Measurements from ENCODE around the gene CABLES2. TPM values are rescaled to one million over a fixed set of nuclear protein-coding genes. Genes with fewer than 3 reads are reported as not detected.
A peak's percentile ranks its signal among the peaks of the same experiment; 100 is the strongest.

The CABLES2 gene
- total and polyA plus RNA-seq, 10 of the 15 experiments (the other 5 are each of a cell fraction or from before 2014, with no cell fraction given) = 2.2 to 14.9 (median 5.3) TPM

DNA sequence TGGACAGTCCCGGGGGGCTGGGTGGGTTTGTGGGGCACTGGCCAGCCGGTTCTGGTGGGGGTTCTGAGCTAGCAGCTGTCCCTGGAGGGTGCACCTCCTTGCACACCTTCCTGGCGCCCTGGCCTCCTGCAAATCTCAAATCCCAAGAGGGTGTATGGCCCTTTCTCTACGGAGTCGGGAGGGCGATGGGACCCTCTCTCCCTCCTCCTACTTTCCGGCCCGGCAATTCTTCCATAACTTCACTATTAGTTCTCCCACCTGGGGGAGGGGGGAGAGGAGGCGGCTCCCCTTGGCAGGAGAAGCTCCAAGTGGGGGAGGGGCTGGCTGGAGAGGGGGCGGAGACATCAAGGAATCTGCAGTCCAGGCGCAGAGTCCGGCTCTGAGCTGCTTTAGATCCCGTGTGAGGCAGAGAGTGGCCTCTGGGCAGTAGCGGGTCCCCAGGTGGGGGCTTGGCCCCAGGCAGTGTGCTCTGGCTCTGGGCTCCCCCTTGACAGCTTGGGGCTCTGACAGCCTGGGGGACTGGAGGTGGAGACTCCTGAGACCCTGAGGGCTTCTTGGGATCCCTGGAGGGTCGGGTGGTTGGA is 38.6 kb downstream of the CABLES2 start:
- Histone ChIP-seq H3K27ac (ENCODE audit: control insufficient read depth, insufficient read depth) (no peak overlapping the region), H3K4me3 (no peak overlapping the region), H2AFZ (ENCODE audit: control insufficient read depth, low read depth, low read length) (no peak overlapping the region), H3K27me3 (replicated peaks in 1 of 2; ENCODE audit: control insufficient read depth in 2 of 2, insufficient read depth in 2 of 2, low read length in 1 of 2) (peaks cover 4 to 15% of the 10 kb centered on the region in 2 experiments), H3K36me3 (ENCODE audit: control insufficient read depth in 2 of 2, insufficient read depth in 2 of 2, low read length in 1 of 2) (no peaks in the 10 kb centered on the region), H3K4me1 (ENCODE audit: control insufficient read depth, insufficient read depth, low read length) (peaks cover 5% of the 10 kb centered on the region), H3K79me2 (ENCODE audit: control insufficient read depth, insufficient read depth, low read length) (no peaks in the 10 kb centered on the region), H3K9ac (ENCODE audit: control insufficient read depth, insufficient read depth, low read length) (no peak overlapping the region), H3K9me3 (replicated peaks; ENCODE audit: control insufficient read depth, insufficient read depth, low read length) (no peaks in the 10 kb centered on the region), H4K20me1 (ENCODE audit: control insufficient read depth, insufficient read depth) (no peaks in the 10 kb centered on the region), H3K4me2 (ENCODE audit: control insufficient read depth, insufficient read depth) (no peak overlapping the region)
- RAD21 ChIA-PET (ENCODE audit: unreplicated experiment) = no interaction called here
- POLR2A ChIA-PET = no interaction called here
- TF ChIP-seq, protein P1, sequence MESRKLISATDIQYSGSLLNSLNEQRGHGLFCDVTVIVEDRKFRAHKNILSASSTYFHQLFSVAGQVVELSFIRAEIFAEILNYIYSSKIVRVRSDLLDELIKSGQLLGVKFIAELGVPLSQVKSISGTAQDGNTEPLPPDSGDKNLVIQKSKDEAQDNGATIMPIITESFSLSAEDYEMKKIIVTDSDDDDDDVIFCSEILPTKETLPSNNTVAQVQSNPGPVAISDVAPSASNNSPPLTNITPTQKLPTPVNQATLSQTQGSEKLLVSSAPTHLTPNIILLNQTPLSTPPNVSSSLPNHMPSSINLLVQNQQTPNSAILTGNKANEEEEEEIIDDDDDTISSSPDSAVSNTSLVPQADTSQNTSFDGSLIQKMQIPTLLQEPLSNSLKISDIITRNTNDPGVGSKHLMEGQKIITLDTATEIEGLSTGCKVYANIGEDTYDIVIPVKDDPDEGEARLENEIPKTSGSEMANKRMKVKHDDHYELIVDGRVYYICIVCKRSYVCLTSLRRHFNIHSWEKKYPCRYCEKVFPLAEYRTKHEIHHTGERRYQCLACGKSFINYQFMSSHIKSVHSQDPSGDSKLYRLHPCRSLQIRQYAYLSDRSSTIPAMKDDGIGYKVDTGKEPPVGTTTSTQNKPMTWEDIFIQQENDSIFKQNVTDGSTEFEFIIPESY (IDR thresholded peaks at IDR 0.05) = no peak
- TF ChIP-seq SUZ12 (IDR thresholded peaks at IDR 0.05; ENCODE audit: unreplicated experiment) = peak; percentile 24
- WGBS (ENCODE audit: insufficient coverage, insufficient replicate concordance, low lambda C conversion rate, missing lambda C conversion rate) = 0% methylated on average over 11 of the region's 15 CpGs
- no peak for ATAC-seq
- no peak for FAIRE-seq
- SMC1A ChIA-PET (ENCODE audit: uncharacterized antibody, unreplicated experiment) = no interaction called here
- no TSS peak for BruUV-seq (replicated peaks)
- CTCF ChIA-PET = interaction anchor here (1.1 to 1.3 kb wide), 2 partner anchors 14 to 66 kb away, joined by 3 to 5 read pairs; no protein-coding TSS in a partner anchor
- no peak for DNase-seq (ENCODE audit: low read depth, low spot score)
- intact Hi-C loops (cut with micrococcal nuclease; ENCODE audit: unreplicated experiment) = no loop called here
- in situ Hi-C loops (cut with MboI) = no loop called here

DNA sequence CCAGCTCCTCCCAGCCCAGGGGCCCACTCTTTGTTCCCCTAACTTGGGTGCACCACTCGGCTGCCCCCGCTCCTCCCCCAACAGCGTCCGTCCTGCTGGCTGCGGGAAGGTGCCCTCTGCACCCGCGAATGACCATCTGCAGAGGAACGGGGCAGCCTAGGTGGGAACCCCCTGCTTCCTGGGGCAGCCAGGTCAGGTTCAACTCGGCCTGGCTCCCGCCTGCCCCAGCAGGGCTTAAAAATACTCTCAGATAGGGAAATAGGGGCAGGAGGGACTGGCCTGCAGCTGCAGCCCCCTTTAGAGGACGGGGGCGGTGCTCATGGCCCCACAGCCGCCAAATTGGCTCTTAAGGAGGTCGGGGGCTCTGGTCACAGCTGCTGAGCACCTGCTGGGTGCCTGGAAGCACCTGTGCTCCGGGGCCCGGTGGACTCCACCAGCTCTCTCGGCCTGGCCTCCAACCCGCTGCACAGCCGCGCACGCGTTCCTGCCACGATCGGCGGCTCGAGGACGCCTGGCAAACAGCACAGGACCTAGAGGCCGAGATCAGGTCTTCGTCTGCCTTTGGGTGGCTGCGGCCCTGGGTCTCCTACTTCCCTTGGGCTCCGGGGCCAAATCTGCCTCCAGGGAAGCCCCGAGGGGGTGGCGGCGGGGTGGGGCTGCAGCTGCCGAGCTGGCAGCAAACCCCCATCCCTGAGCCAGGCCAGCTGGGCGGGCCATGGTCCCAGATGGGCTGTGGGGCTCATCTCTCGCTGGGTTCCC is 39.3 kb downstream of the CABLES2 start:
- FAIRE-seq (no peak), ATAC-seq (peak; percentile 41), DNase-seq (ENCODE audit: low read depth, low spot score) (no peak)
- no TSS peak for BruUV-seq (replicated peaks)
- no peak overlapping the region for H3K4me3 ChIP-seq
- H3K27ac ChIP-seq (ENCODE audit: control insufficient read depth, insufficient read depth) = no peak overlapping the region
- ChIA-PET SMC1A (ENCODE audit: uncharacterized antibody, unreplicated experiment) (no interaction called here), CTCF (interaction anchor here (1.3 kb wide), 1 partner anchor 15 kb away, joined by 5 read pairs; no protein-coding TSS in a partner anchor), POLR2A (no interaction called here), RAD21 (ENCODE audit: unreplicated experiment) (no interaction called here)
- H4K20me1 ChIP-seq (ENCODE audit: control insufficient read depth, insufficient read depth) = no peaks in the 10 kb centered on the region
- H3K79me2 ChIP-seq (ENCODE audit: control insufficient read depth, insufficient read depth, low read length) = no peaks in the 10 kb centered on the region
- H3K9me3 ChIP-seq (replicated peaks; ENCODE audit: control insufficient read depth, insufficient read depth, low read length) = no peaks in the 10 kb centered on the region
- H3K4me1 ChIP-seq (ENCODE audit: control insufficient read depth, insufficient read depth, low read length) = peaks cover 5% of the 10 kb centered on the region
- no peak overlapping the region for H3K9ac ChIP-seq (ENCODE audit: control insufficient read depth, insufficient read depth, low read length)
- intact Hi-C loops (cut with micrococcal nuclease; ENCODE audit: unreplicated experiment) (no loop called here), in situ Hi-C loops (cut with MboI) (no loop called here)
- H3K27me3 ChIP-seq (replicated peaks in 1 of 2; ENCODE audit: control insufficient read depth in 2 of 2, insufficient read depth in 2 of 2, low read length in 1 of 2) = peaks cover 4 to 15% of the 10 kb centered on the region in 2 experiments
- 8% methylated on average over 37 of the region's 37 CpGs for WGBS (ENCODE audit: insufficient coverage, insufficient replicate concordance, low lambda C conversion rate, missing lambda C conversion rate)
- peak overlapping the region; percentile 75; the same call in 1 of the 2 replicates for H3K4me2 ChIP-seq (ENCODE audit: control insufficient read depth, insufficient read depth)
- no peaks in the 10 kb centered on the region for H3K36me3 ChIP-seq (ENCODE audit: control insufficient read depth in 2 of 2, insufficient read depth in 2 of 2, low read length in 1 of 2)
- H2AFZ ChIP-seq (ENCODE audit: control insufficient read depth, low read depth, low read length) = no peak overlapping the region; the same call in 1 of the 2 replicates
- TF ChIP-seq, protein P2, sequence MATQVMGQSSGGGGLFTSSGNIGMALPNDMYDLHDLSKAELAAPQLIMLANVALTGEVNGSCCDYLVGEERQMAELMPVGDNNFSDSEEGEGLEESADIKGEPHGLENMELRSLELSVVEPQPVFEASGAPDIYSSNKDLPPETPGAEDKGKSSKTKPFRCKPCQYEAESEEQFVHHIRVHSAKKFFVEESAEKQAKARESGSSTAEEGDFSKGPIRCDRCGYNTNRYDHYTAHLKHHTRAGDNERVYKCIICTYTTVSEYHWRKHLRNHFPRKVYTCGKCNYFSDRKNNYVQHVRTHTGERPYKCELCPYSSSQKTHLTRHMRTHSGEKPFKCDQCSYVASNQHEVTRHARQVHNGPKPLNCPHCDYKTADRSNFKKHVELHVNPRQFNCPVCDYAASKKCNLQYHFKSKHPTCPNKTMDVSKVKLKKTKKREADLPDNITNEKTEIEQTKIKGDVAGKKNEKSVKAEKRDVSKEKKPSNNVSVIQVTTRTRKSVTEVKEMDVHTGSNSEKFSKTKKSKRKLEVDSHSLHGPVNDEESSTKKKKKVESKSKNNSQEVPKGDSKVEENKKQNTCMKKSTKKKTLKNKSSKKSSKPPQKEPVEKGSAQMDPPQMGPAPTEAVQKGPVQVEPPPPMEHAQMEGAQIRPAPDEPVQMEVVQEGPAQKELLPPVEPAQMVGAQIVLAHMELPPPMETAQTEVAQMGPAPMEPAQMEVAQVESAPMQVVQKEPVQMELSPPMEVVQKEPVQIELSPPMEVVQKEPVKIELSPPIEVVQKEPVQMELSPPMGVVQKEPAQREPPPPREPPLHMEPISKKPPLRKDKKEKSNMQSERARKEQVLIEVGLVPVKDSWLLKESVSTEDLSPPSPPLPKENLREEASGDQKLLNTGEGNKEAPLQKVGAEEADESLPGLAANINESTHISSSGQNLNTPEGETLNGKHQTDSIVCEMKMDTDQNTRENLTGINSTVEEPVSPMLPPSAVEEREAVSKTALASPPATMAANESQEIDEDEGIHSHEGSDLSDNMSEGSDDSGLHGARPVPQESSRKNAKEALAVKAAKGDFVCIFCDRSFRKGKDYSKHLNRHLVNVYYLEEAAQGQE (IDR thresholded peaks at IDR 0.05; ENCODE audit: low read depth, low read length) = no peak
- no peak for TF ChIP-seq ZSCAN29 (IDR thresholded peaks at IDR 0.05)
- TF ChIP-seq TCF12 (IDR thresholded peaks at IDR 0.05; ENCODE audit: low read depth, low read length) = peak; percentile 50; the same call in 1 of the 2 replicates
- TF ChIP-seq, protein P3, sequence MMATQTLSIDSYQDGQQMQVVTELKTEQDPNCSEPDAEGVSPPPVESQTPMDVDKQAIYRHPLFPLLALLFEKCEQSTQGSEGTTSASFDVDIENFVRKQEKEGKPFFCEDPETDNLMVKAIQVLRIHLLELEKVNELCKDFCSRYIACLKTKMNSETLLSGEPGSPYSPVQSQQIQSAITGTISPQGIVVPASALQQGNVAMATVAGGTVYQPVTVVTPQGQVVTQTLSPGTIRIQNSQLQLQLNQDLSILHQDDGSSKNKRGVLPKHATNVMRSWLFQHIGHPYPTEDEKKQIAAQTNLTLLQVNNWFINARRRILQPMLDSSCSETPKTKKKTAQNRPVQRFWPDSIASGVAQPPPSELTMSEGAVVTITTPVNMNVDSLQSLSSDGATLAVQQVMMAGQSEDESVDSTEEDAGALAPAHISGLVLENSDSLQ (IDR thresholded peaks at IDR 0.05) = no peak
